HG03442 (cell line): ENCODE data around the gene SNAPC2.

Experiments used
- ATAC-seq: cut with Tn5 transposase; IDR thresholded peaks from one replicate; pipeline ENCODE4 v1.9.1; 2021; ENCODE audit warnings: mild to moderate bottlenecking, moderate library complexity; ENCODE audit not compliant: unreplicated experiment

The SNAPC2 gene

GRCh38 chr19:7963566-7963965 lies 43.4 kb downstream of the SNAPC2 start:
- ATAC-seq: no peak

- no peak for ATAC-seq
Measured at GRCh38 chr19:7965259-7965841, 45.2 kb downstream of the SNAPC2 start.

- ATAC-seq: no peak
Measured at GRCh38 chr19:7965921-7966665, 46.0 kb downstream of the SNAPC2 start.

GRCh38 chr19:7968008-7968795 lies 48.1 kb downstream of the SNAPC2 start:
- ATAC-seq: no peak

- no peak for ATAC-seq
Measured at GRCh38 chr19:7968796-7969554, 48.8 kb downstream of the SNAPC2 start.

- ATAC-seq: no peak
Measured at GRCh38 chr19:7969555-7969939, 49.4 kb downstream of the SNAPC2 start.

- no peak for ATAC-seq
Measured at GRCh38 chr19:7970716-7971448, 50.7 kb downstream of the SNAPC2 start.

- ATAC-seq: no peak
Measured at GRCh38 chr19:7971553-7972520, 51.7 kb downstream of the SNAPC2 start.
